Iris pigment epithelial cell (primary cell): ENCODE results near the gene PLEKHH3.
"Not testable (repeated sequence)": the region's sequence is repeated elsewhere in the genome, so short reads cannot be mapped to it uniquely, and the experiment has no call there.

Experiments used
- DNase-seq: peaks from one replicate; pipeline ENCODE4 v3.0.0-alpha.2; 2011; ENCODE audit warnings: low read depth

PLEKHH3 gene

DNA sequence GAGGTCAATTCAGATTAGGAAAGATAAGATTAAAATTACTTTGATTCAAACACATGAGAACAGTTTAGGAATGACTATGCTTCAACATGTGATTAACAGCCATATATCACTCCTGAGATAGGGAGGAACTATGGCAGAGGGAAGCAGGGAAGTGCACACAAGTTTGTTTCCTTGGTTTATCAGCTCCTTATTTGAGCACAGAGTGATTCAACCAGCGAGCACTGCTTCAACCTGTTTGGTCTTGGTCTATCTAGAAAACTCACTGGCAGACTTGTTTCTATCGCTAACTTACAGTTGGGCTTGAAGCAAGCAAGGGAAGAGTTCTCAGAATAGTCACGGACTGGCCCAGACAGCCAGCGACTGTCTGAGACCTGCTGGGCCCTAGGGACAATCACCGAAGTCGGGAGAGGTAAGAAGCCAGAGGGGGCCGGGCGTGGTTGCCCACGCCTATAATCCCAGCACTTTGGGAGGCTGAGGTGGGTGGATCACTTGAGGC lies 43.8 kb downstream of the PLEKHH3 start:
- no peak for DNase-seq

- DNase-seq: peak; percentile 46
Measured at GRCh38 chr17:42629411-42630009, 47.3 kb downstream of the PLEKHH3 start.

DNA sequence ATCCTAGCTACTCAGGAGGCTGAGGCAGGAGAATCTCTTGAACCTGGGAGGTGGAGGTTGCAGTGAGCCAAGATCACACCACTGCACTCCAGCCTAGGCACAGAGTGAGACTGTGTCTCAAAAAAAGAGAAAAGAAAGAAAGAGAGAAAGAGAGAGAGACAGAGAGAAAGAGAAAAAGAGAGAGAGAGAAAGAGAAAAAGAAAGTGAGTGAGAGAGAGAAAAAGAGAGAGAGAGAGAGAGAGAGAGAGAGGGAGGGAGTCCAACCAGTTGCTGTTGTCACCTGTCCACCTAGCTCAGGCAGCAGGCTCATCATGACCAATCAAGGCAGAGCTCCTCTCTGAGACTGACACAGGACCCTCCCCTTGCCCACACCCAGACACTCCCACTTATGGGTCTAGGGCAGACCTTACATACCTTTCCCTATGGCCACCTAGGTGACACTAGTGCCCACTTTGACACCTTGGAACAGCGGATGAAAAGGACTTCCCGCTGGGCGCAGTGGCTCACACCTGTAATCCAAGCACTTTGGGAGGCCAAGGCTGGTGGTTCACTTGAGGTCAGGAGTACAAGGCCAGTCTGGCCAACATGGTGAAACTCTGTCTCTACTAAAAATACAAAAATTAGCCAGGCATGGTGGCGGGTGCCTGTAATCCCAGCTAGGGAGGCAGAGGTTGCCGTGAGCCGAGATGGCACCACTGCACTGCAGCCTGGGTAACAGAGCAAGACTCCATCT lies 49.6 kb downstream of the PLEKHH3 start:
- not testable (repeated sequence) for DNase-seq

GRCh38 chr17:42623732-42624596 lies 52.8 kb downstream of the PLEKHH3 start:
- DNase-seq: peak; percentile 48

- DNase-seq: no peak
Measured at GRCh38 chr17:42623271-42623670, 53.5 kb downstream of the PLEKHH3 start.

DNA sequence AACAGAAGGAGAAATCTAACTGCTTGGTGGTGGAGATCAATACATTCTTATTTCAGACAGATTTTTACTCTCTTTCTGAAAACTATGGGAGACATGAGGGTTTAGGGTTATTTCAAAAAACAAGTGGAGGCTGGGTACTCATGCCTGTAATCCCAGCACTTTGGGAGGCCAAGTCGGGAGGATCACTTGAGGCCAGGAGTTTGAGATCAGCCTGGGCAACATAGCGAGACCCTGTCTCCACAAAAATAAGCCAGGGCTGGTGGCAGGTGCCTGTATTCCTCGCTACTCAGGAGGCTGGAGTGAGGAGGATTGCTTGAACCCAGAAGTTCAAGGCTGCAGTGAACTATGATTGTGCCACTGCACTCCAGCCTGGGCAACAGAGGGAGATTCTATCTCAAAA lies 54.8 kb downstream of the PLEKHH3 start:
- not testable (repeated sequence) for DNase-seq

- DNase-seq: peak; percentile 14
Measured at GRCh38 chr17:42618442-42619150, 58.2 kb downstream of the PLEKHH3 start.

GRCh38 chr17:42617956-42618431 lies 58.8 kb downstream of the PLEKHH3 start:
- no peak for DNase-seq
